ENCODE measurements around the gene MYL9. TPM values are rescaled to one million over a fixed set of nuclear protein-coding genes. Genes with fewer than 3 reads are reported as not detected.

The MYL9 gene
- total and polyA plus RNA-seq, 10 of the 15 experiments (the other 5 are each of a cell fraction or from before 2014, with no cell fraction given): 0.28 to 1.7 (median 0.63) TPM; not detected in 3

DNA sequence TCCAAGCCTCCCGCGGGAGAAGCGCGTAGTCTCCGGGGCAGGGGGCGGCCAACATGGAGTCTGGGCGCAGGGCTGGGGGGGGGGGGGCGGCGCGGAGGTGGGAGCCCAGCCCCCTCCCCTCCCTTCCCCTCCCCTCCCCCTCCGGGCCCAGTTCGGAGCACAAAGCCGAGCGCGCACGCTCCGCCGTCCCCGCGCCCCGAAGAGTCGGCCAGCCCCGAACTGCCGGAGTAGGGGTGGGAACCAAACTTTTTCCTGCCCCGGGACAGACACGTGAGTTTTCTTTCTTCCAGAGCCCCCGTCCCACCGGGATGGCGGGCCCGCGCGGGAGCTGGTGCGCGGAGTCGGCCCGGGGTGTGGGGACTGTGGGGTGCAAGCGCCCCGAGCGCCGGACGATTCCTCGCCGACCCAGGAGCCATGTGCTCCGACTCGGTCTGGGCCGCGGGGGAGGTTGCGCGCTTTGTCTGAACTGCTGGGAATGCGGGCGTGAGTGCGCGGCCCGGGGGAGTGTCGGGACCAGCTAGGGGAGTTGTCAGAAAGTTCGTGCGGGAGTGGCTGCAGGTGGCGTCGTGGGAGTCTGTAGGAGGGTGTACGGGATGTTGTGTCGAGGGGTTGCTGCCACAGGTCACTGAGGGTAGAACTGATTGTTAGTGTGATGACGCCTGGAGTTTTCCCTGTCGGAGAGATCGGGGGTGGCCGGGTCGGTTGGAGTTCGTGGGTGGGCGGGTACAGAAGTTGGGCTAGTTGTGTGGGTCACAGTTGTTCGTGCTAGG is 33.2 kb downstream of the MYL9 start (continued):
- TF ChIP-seq MEF2A (IDR thresholded peaks at IDR 0.05; ENCODE audit: insufficient read depth, low read depth, low read length) (no peak), CREM (IDR thresholded peaks at IDR 0.05; ENCODE audit: low read depth) (0 out of 2 replicates have a peak, but pooled peaks have one; percentile 2), TCF7 (IDR thresholded peaks at IDR 0.05; ENCODE audit: borderline replicate concordance) (no peak), SIX5 (IDR thresholded peaks at IDR 0.05; ENCODE audit: low read depth, low read length, severe bottlenecking) (no peak), SMARCA5 (IDR thresholded peaks at IDR 0.05) (no peak)
- TF ChIP-seq, protein P1, sequence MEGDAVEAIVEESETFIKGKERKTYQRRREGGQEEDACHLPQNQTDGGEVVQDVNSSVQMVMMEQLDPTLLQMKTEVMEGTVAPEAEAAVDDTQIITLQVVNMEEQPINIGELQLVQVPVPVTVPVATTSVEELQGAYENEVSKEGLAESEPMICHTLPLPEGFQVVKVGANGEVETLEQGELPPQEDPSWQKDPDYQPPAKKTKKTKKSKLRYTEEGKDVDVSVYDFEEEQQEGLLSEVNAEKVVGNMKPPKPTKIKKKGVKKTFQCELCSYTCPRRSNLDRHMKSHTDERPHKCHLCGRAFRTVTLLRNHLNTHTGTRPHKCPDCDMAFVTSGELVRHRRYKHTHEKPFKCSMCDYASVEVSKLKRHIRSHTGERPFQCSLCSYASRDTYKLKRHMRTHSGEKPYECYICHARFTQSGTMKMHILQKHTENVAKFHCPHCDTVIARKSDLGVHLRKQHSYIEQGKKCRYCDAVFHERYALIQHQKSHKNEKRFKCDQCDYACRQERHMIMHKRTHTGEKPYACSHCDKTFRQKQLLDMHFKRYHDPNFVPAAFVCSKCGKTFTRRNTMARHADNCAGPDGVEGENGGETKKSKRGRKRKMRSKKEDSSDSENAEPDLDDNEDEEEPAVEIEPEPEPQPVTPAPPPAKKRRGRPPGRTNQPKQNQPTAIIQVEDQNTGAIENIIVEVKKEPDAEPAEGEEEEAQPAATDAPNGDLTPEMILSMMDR (IDR thresholded peaks at IDR 0.05 in 2 of 3, conservative IDR thresholded peaks at IDR 0.05 in 1 of 3; ENCODE audit: control insufficient read depth in 2 of 3, extremely low read depth in 1 of 3, insufficient read depth in 1 of 3, low read depth in 3 of 3, low read length in 3 of 3): peak in 1 of 3 experiments; percentile 15; a peak in 1 of 6 replicates

- FAIRE-seq (no peak), DNase-seq (ENCODE audit: low read depth, low spot score) (no peak), ATAC-seq (no peak)
- Histone ChIP-seq H3K36me3 (ENCODE audit: control insufficient read depth in 2 of 2, insufficient read depth in 2 of 2, low read length in 1 of 2) (peaks cover 17 to 18% of the 10 kb centered on the region in 2 experiments; a peak in 3 of 4 replicates), H3K4me1 (ENCODE audit: control insufficient read depth, insufficient read depth, low read length) (peaks cover 5% of the 10 kb centered on the region), H3K27ac (ENCODE audit: control insufficient read depth, insufficient read depth) (no peak overlapping the region), H3K9ac (ENCODE audit: control insufficient read depth, insufficient read depth, low read length) (peak overlapping the region; percentile 10), H2AFZ (ENCODE audit: control insufficient read depth, low read depth, low read length) (no peak overlapping the region), H3K4me2 (ENCODE audit: control insufficient read depth, insufficient read depth) (peak overlapping the region; percentile 94), H3K27me3 (replicated peaks in 1 of 2; ENCODE audit: control insufficient read depth in 2 of 2, insufficient read depth in 2 of 2, low read length in 1 of 2) (no peaks in the 10 kb centered on the region), H3K79me2 (ENCODE audit: control insufficient read depth, insufficient read depth, low read length) (peaks cover 54% of the 10 kb centered on the region), H3K4me3 (peak overlapping the region; percentile 94), H4K20me1 (ENCODE audit: control insufficient read depth, insufficient read depth) (peaks cover 8% of the 10 kb centered on the region; the same call in 1 of the 2 replicates), H3K9me3 (replicated peaks; ENCODE audit: control insufficient read depth, insufficient read depth, low read length) (no peaks in the 10 kb centered on the region)
- ChIA-PET RAD21 (ENCODE audit: unreplicated experiment) (interaction anchor here (0.8 to 9.0 kb wide), 4 partner anchors 14 to 259 kb away, joined by 3 to 93 read pairs (median 40); partner anchors contain the start of gene RAB5IF), CTCF (interaction anchor here (2.3 to 9.0 kb wide), 3 partner anchors 14 to 26 kb away, joined by 19 to 94 read pairs (median 65); partner anchors contain the start of gene RAB5IF), SMC1A (ENCODE audit: uncharacterized antibody, unreplicated experiment) (interaction anchor here (0.9 to 8.2 kb wide), 7 partner anchors 10 to 103 kb away, joined by 3 to 98 read pairs (median 6); partner anchors contain the start of gene RAB5IF), POLR2A (interaction anchor here (0.7 to 10.1 kb wide), 6 partner anchors 14 to 1198 kb away, joined by 3 to 87 read pairs (median 30); partner anchors contain the start of gene RAB5IF)
- in situ Hi-C loops (cut with MboI): no loop called here
- intact Hi-C loops (cut with micrococcal nuclease; ENCODE audit: unreplicated experiment): loop anchor here (10.0 kb wide), 1 partner anchor 111 kb away; no protein-coding TSS in a partner anchor
- WGBS (ENCODE audit: insufficient coverage, insufficient replicate concordance, low lambda C conversion rate, missing lambda C conversion rate): 64% methylated on average over 1 of the region's 1 CpG
- no TSS peak for BruUV-seq (replicated peaks)
- TF ChIP-seq JUNB (IDR thresholded peaks at IDR 0.05): no peak
- TF ChIP-seq BHLHE40 (IDR thresholded peaks at IDR 0.05; ENCODE audit: borderline replicate concordance in 1 of 2, low read depth in 2 of 2, low read length in 1 of 2): no peak
- no peak for TF ChIP-seq PML (IDR thresholded peaks at IDR 0.05; ENCODE audit: low read length)
- no peak for TF ChIP-seq BMI1 (IDR thresholded peaks at IDR 0.05; ENCODE audit: borderline replicate concordance)
- TF ChIP-seq ZSCAN29 (IDR thresholded peaks at IDR 0.05): no peak
- TF ChIP-seq TAF1 (IDR thresholded peaks at IDR 0.05; ENCODE audit: borderline replicate concordance, low read depth, low read length): no peak
- no peak for TF ChIP-seq CREB1 (IDR thresholded peaks at IDR 0.05; ENCODE audit: low read depth)
- no peak for TF ChIP-seq SMC3 (IDR thresholded peaks at IDR 0.05; ENCODE audit: borderline replicate concordance, low read length)
- TF ChIP-seq MYC (IDR thresholded peaks at IDR 0.05; ENCODE audit: insufficient read depth, insufficient read length, insufficient replicate concordance, low read length, severe bottlenecking): no peak
- no peak for TF ChIP-seq TARDBP (IDR thresholded peaks at IDR 0.05; ENCODE audit: borderline replicate concordance)
- no peak for TF ChIP-seq FOS (IDR thresholded peaks at IDR 0.05; ENCODE audit: borderline replicate concordance, extremely low read depth, insufficient read length)
- no peak for TF ChIP-seq NFIC (IDR thresholded peaks at IDR 0.05; ENCODE audit: low read depth, low read length)
- no peak for TF ChIP-seq RB1 (IDR thresholded peaks at IDR 0.05; ENCODE audit: borderline replicate concordance)
- TF ChIP-seq SUZ12 (IDR thresholded peaks at IDR 0.05; ENCODE audit: unreplicated experiment): no peak
- no peak for TF ChIP-seq YBX1 (IDR thresholded peaks at IDR 0.05)
- TF ChIP-seq ATF7 (IDR thresholded peaks at IDR 0.05; ENCODE audit: low read depth): no peak
- TF ChIP-seq TCF3 (IDR thresholded peaks at IDR 0.05; ENCODE audit: borderline replicate concordance, insufficient read depth, low read depth, low read length): no peak
Measured at GRCh38 chr20:36576081-36576445, 34.7 kb downstream of the MYL9 start.

Data from GM12878 (cell line).